Suprapubic skin (tissue), 4 donors: Measurements from ENCODE around the gene ITGAL. TPM values are rescaled to one million over a fixed set of nuclear protein-coding genes. Genes with fewer than 3 reads are reported as not detected.
A peak's percentile ranks its signal among the peaks of the same experiment; 100 is the strongest.
"Not testable (repeated sequence)": the region's sequence is repeated elsewhere in the genome, so short reads cannot be mapped to it uniquely, and the experiment has no call there.

Experiments
- DNase-seq, 2 donors: peaks; one replicate each; pipeline ENCODE4 v3.0.0-alpha.2; 2019; ENCODE audit warnings: low spot score in 2 of 2
- H3K27ac ChIP-seq: fragments of 200-600 bp; sonication (generic); one replicate; pipeline ENCODE4 v1.5.1; 2019
- H3K27me3 ChIP-seq: fragments of 200-600 bp; sonication (generic); one replicate; pipeline ENCODE4 v1.5.1; 2019
- H3K36me3 ChIP-seq: fragments of 200-600 bp; sonication (generic); one replicate; pipeline ENCODE4 v1.5.1; 2019
- H3K4me1 ChIP-seq: fragments of 200-600 bp; sonication (generic); one replicate; pipeline ENCODE4 v1.5.1; 2019
- H3K4me3 ChIP-seq: fragments of 200-600 bp; sonication (generic); one replicate; pipeline ENCODE4 v1.5.1; 2019; ENCODE audit warnings: mild to moderate bottlenecking
- H3K9me3 ChIP-seq: fragments of 200-600 bp; sonication (generic); one replicate; pipeline ENCODE4 v1.5.1; 2019
- EP300 ChIP-seq: sonication (generic); formaldehyde crosslinking; IDR thresholded peaks from one replicate; pipeline ENCODE4 v1.6.1; 2017; ENCODE audit warnings: antibody characterized with exemption
- POLR2A ChIP-seq, 2 donors: fragments of 450-650 bp; IDR thresholded peaks; one replicate each; pipeline ENCODE4 v1.6.1; 2017; ENCODE audit warnings: antibody characterized with exemption in 2 of 2, mild to moderate bottlenecking in 2 of 2, moderate library complexity in 2 of 2
- POLR2AphosphoS5 ChIP-seq, 3 donors: sonication (generic); formaldehyde crosslinking; IDR thresholded peaks; one replicate each; pipeline ENCODE4 v1.6.1; 2017; ENCODE audit warnings: antibody characterized with exemption in 3 of 3
- WGBS: methylation state at CpG from one replicate; pipeline ENCODE4 v1.1.5; 2018; 5-methylcytosine and 5-hydroxymethylcytosine counted together
- total RNA-seq, 4 donors: library from RNA; depleted of rRNA; stranded (reverse); fragments of >200 nt; gene quantifications; one replicate each; pipeline ENCODE4 v1.1.0, GENCODE V29; 2016
- TF ChIP-seq, protein P1 (sequence below), 2 donors: fragments of 200-600 bp in 1 of 2; fragments of 450-650 bp in 1 of 2; sonication (generic) in 1 of 2; IDR thresholded peaks; one replicate each; pipeline ENCODE4 v1.5.1; 2016 to 2019; ENCODE audit warnings: antibody characterized with exemption in 2 of 2, mild to moderate bottlenecking in 1 of 2, moderate library complexity in 1 of 2

Gene ITGAL
- total RNA-seq, 4 donors from 2014 or later = 0.47 to 4.3 (median 1.9) TPM

DNA sequence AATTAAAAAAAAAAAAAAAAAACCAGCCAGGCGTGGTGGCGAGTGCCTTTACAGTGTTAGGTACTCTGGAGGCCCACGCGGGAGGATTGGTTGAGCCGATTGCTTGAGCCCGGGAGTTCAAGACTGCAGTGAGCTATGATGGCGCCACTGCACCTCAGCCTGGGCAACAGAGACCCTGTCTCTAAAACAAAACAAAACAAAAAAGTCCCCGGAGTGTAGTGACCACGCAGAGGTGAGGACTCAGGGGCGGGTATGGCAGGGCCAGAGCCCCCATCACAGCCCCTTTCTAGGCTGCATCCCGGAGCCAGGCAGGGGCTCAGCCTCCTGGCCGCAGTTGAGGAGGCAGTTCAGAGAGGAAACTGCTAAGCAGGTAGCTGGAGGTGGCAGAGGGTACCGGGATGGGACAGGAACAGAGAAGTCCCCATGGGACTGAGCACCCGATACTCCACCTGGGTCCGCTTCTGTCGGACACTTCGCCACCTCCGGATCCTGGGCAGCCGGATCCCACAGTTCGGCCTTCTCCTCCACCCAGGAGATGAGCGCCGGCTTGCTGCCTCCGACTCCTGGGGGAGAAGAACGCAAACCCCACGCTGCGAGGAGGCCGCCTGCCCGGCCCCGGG is 61.3 kb downstream of the ITGAL start:
- Histone ChIP-seq H3K27ac (peak overlapping the region; percentile 95), H3K4me3 (peak overlapping the region; percentile 83), H3K4me1 (peaks cover 32% of the 10 kb centered on the region), H3K27me3 (no peaks in the 10 kb centered on the region), H3K9me3 (no peaks in the 10 kb centered on the region), H3K36me3 (peaks cover 25% of the 10 kb centered on the region)
- WGBS = 24% methylated on average over 16 of the region's 29 CpGs
- DNase-seq = no peak
- TF ChIP-seq, protein P1, sequence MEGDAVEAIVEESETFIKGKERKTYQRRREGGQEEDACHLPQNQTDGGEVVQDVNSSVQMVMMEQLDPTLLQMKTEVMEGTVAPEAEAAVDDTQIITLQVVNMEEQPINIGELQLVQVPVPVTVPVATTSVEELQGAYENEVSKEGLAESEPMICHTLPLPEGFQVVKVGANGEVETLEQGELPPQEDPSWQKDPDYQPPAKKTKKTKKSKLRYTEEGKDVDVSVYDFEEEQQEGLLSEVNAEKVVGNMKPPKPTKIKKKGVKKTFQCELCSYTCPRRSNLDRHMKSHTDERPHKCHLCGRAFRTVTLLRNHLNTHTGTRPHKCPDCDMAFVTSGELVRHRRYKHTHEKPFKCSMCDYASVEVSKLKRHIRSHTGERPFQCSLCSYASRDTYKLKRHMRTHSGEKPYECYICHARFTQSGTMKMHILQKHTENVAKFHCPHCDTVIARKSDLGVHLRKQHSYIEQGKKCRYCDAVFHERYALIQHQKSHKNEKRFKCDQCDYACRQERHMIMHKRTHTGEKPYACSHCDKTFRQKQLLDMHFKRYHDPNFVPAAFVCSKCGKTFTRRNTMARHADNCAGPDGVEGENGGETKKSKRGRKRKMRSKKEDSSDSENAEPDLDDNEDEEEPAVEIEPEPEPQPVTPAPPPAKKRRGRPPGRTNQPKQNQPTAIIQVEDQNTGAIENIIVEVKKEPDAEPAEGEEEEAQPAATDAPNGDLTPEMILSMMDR (IDR thresholded peaks at IDR 0.05) = no peak
- TF ChIP-seq POLR2A (IDR thresholded peaks at IDR 0.05) = no peak
- no peak for TF ChIP-seq POLR2AphosphoS5 (IDR thresholded peaks at IDR 0.05)
- no peak for TF ChIP-seq EP300

DNA sequence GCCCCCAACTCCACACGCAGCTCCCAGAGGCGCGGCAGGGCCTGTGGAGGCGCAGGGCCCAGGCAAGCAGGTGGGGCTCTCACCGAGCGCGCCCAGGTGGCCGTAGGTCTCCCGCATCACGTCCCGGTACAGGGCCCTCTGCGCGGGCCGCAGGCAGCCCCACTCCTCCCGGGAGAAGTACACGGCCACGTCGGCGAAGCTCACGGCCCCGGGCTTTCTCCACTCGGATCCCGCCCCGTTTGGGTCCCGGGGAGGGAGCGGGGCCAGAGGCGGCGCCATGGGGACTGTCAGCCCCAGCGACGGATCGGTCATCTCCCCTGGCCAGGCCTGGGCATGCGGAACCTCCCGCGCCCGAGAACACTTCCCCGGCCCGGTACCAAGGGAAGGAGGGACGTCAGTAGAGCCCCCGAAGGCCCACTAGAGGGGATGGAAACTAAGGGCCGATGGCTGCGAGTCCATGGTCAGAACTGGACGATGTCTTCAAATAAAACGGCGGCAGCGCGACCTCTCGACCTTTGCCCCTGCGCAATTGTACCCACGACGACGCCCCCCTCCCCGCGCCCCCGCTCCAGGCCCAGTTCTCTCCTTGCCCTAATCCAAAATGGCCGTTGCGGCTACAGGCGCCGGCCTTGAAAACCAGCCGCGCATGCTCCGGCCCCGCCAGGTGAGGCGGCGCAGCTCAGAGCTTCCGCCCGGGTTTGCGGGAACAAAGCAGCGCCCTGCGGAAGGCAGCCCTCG is 62.0 kb downstream of the ITGAL start, which contains the start of gene ZNF747:
ZNF747 (minus strand) TSS at position 491 of the 738 bp plus-strand sequence; CDS start at position 312, 179 bp downstream.
- Histone ChIP-seq H3K27ac (peak within 1 kb of the TSS; percentile 95), H3K27me3 (no peaks in the 10 kb centered on the region), H3K9me3 (no peaks in the 10 kb centered on the region), H3K4me3 (peak within 1 kb of the TSS; percentile 83), H3K36me3 (peaks cover 25% of the 10 kb centered on the region), H3K4me1 (peaks cover 26% of the 10 kb centered on the region)
- TF ChIP-seq POLR2A (IDR thresholded peaks at IDR 0.05) = peak in 1 of 2 donors; percentile 67
- TF ChIP-seq, protein P1 (IDR thresholded peaks at IDR 0.05) = no peak
- peak in 2 of 3 donors; percentile 68 to 86 for TF ChIP-seq POLR2AphosphoS5 (IDR thresholded peaks at IDR 0.05)
- no peak for TF ChIP-seq EP300
- WGBS = under 1% methylated on average over 34 of the region's 70 CpGs
- DNase-seq = peak; percentile 94 to 96

DNA sequence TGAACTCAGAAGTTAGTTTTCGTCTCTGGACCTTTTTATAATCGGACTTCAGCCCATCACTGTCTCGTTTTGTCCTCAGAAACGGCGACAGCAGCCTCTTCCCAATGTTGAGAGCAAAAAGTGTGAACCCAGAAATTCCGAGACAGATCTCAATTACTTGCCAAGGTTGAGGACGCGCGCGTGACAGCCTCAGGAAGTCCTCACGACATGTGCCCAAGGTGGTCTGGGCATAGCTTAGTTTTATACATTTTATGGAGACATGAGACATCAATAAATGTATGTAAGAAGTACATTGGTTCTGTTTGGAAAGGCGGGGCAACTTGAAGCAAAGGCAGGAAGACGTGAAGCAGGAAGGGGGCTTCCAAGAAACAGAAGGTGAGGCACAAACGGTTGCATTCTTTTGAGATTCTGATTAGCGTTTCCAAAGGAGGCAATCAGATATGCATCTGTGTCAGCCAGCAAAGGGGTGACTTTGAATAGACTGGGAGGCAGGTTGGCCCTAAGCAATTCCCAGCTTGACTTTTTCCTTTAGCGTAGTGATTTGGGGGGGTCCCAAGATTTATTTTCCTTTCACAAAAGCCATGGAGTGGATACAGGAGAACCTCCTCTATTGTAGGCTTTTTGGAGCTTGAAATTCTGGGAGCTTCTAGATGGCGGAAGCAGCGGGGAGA is 62.7 kb downstream of the ITGAL start:
- Histone ChIP-seq H3K4me3 (peak overlapping the region; percentile 83), H3K27ac (peak overlapping the region; percentile 95), H3K9me3 (no peaks in the 10 kb centered on the region), H3K27me3 (no peaks in the 10 kb centered on the region), H3K36me3 (peaks cover 25% of the 10 kb centered on the region), H3K4me1 (peaks cover 23% of the 10 kb centered on the region)
- no peak for DNase-seq
- peak in 1 of 3 donors; percentile 55 for TF ChIP-seq POLR2AphosphoS5 (IDR thresholded peaks at IDR 0.05)
- no peak for TF ChIP-seq POLR2A (IDR thresholded peaks at IDR 0.05)
- 5% methylated on average over 18 of the region's 18 CpGs for WGBS

DNA sequence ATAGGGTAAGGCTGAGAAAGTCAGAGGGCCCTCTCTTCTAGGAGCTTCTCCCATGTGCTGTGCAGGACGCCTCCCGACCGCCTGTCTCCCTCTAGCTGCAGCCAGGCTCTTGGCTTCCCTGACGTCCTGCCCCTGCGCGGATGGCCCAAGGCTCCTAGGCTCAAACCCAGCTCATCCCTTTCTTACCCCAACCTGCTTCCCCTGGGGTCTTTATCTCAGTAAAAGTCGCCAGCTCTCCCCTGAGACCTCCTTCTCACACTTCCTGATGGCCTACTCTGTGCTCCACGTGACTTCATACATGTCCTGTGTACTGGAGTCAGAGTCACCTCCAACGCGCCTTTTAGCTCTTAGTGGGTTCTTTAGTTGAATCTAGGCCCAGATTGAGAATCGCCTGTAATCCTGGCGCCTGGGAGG is 63.2 kb downstream of the ITGAL start:
- WGBS = 29% methylated on average over 9 of the region's 12 CpGs
- peaks cover 21% of the 10 kb centered on the region for H3K36me3 ChIP-seq
- peak overlapping the region; percentile 83 for H3K4me3 ChIP-seq
- no peaks in the 10 kb centered on the region for H3K9me3 ChIP-seq
- peak in 1 of 2 donors; percentile 85 for DNase-seq
- H3K27ac ChIP-seq = peak overlapping the region; percentile 95
- TF ChIP-seq POLR2A (IDR thresholded peaks at IDR 0.05) = no peak
- TF ChIP-seq, protein P1 (IDR thresholded peaks at IDR 0.05) = peak; percentile 23 to 83
- H3K4me1 ChIP-seq = peaks cover 23% of the 10 kb centered on the region
- no peaks in the 10 kb centered on the region for H3K27me3 ChIP-seq

DNA sequence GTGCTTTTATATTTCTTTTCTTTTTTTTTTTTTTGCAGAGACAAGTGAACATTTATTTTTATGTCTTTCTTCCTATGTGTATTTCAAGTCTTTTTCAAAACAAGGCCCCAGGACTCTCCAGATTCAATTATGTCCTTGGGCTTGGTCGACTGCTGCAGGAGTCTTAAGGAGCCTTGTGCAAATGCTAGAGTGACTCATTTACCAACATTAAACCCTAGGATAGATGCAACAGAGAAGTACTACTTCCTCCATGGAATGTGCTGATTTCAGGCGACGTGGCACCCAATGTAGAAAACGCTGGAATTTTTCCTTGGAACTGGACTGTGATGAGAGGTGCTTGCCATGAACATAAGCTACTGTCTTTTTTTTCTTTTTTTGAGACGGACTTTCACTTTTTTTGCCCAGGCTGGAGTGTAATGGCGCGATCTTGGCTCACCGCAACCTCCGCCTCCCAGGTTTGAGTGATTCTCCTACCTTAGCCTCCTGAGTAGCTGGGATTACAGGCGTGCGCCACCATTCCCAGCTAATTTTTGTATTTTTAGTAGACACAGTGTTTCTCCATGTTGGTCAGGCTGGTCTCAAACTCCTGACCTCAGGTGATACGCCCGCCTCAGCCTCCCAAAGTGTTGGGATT is 64.0 kb downstream of the ITGAL start:
- not testable (repeated sequence) for H3K27ac ChIP-seq, DNase-seq, H3K9me3 ChIP-seq, H3K27me3 ChIP-seq, H3K4me3 ChIP-seq
- peaks cover 14% of the 10 kb centered on the region for H3K36me3 ChIP-seq
- H3K4me1 ChIP-seq = peaks cover 23% of the 10 kb centered on the region
- WGBS = 91% methylated on average over 13 of the region's 13 CpGs
